Stimulated activated CD4-positive, alpha-beta T cell treated with anti-CD3 and anti-CD28 coated beads, TNF-alpha, amount 100 ng/mL, for 4 hours (primary cell): ENCODE results near the gene EXOC4.
"Not testable (repeated sequence)": the region's sequence is repeated elsewhere in the genome, so short reads cannot be mapped to it uniquely, and the experiment has no call there.

ENCODE experiments used
- DNase-seq, 3 experiments: peaks; one replicate each; pipeline ENCODE4 v3.0.0-alpha.2; 2020; ENCODE audit warnings: low read depth in 3 of 3

Gene EXOC4

GRCh38 chr7:134071355-134072331 lies 818.8 kb downstream of the EXOC4 start:
- DNase-seq, result no peak

- no peak for DNase-seq
These were observed 820.4 kb downstream of the EXOC4 start for GRCh38 chr7:134073276-134073675.

GRCh38 chr7:134075799-134076198 lies 822.9 kb downstream of the EXOC4 start:
- DNase-seq, result no peak

- not testable (repeated sequence) for DNase-seq
These were observed 824.7 kb downstream of the EXOC4 start for GRCh38 chr7:134077560-134077959.

- DNase-seq, result no peak
These were observed 826.1 kb downstream of the EXOC4 start for GRCh38 chr7:134078991-134079390.

- no peak for DNase-seq
These were observed 828.8 kb downstream of the EXOC4 start for GRCh38 chr7:134081695-134082094.

GRCh38 chr7:134083766-134084487 lies 831.0 kb downstream of the EXOC4 start:
- no peak for DNase-seq

- DNase-seq, result no peak
These were observed 831.7 kb downstream of the EXOC4 start for GRCh38 chr7:134084488-134085144.

- no peak for DNase-seq
These were observed 832.4 kb downstream of the EXOC4 start for GRCh38 chr7:134085311-134085710.

- DNase-seq, result no peak
These were observed 834.3 kb downstream of the EXOC4 start for GRCh38 chr7:134086998-134087735.

- no peak for DNase-seq
These were observed 835.3 kb downstream of the EXOC4 start for GRCh38 chr7:134088199-134088598.

GRCh38 chr7:134089446-134089845 lies 836.6 kb downstream of the EXOC4 start:
- DNase-seq, result no peak

GRCh38 chr7:134098072-134098471 lies 845.2 kb downstream of the EXOC4 start:
- DNase-seq, result no peak

GRCh38 chr7:134101716-134102115 lies 848.8 kb downstream of the EXOC4 start:
- no peak for DNase-seq

GRCh38 chr7:134104166-134104565 lies 851.3 kb downstream of the EXOC4 start:
- DNase-seq, result no peak

GRCh38 chr7:134105841-134106240 lies 853.0 kb downstream of the EXOC4 start:
- no peak for DNase-seq

- no peak for DNase-seq
These were observed 855.9 kb downstream of the EXOC4 start for GRCh38 chr7:134108802-134109201.

GRCh38 chr7:134113655-134114054 lies 860.8 kb downstream of the EXOC4 start:
- DNase-seq, result no peak

GRCh38 chr7:134114992-134115391 lies 862.1 kb downstream of the EXOC4 start:
- DNase-seq, result no peak
